CD14-positive monocyte (primary cell): ENCODE data around the gene FKBP11. TPM values are rescaled to one million over a fixed set of nuclear protein-coding genes. Genes with fewer than 3 reads are reported as not detected.
A peak's percentile ranks its signal among the peaks of the same experiment; 100 is the strongest.

Source experiments
- DNase-seq, 3 donors: peaks; one replicate each; pipeline ENCODE4 v3.0.0-alpha.2; 2011 to 2022
- H2AFZ ChIP-seq: 2 replicates; pipeline ENCODE4 v1.6.0; 2012; ENCODE audit warnings: mild to moderate bottlenecking, low read depth, low read length, inconsistent platforms; ENCODE audit not compliant: insufficient read depth, poor library complexity, severe bottlenecking
- H3K27ac ChIP-seq, 2 donors: 1 replicate in 1 of 2; 2 replicates in 1 of 2; pipeline ENCODE4 v1.5.1; 2012 to 2013; ENCODE audit warnings: low read length in 2 of 2, control low read depth in 1 of 2, inconsistent platforms in 1 of 2, low read depth in 1 of 2, mild to moderate bottlenecking in 1 of 2
- H3K27me3 ChIP-seq, 2 donors: one replicate each; pipeline versions ENCODE4 v1.6.0 to v1.6.1; 2011 to 2013; ENCODE audit warnings: low read length in 2 of 2; ENCODE audit not compliant: control insufficient read depth in 2 of 2, insufficient read depth in 2 of 2
- H3K36me3 ChIP-seq, 2 donors: replicated peaks in 1 of 2; 1 replicate in 1 of 2; 2 replicates in 1 of 2; pipeline versions ENCODE4 v1.5.1 to v1.6.1; 2012 to 2013; ENCODE audit warnings: low read length in 2 of 2, control low read depth in 1 of 2, inconsistent platforms in 1 of 2, mild to moderate bottlenecking in 1 of 2; ENCODE audit not compliant: insufficient read depth in 2 of 2, control insufficient read depth in 1 of 2
- H3K4me1 ChIP-seq, 2 donors: 1 replicate in 1 of 2; 2 replicates in 1 of 2; pipeline versions ENCODE4 v1.5.1 to v1.6.1; 2012 to 2013; ENCODE audit warnings: low read length in 2 of 2, control low read depth in 1 of 2, inconsistent platforms in 1 of 2, mild to moderate bottlenecking in 1 of 2, moderate library complexity in 1 of 2; ENCODE audit not compliant: insufficient read depth in 2 of 2, control insufficient read depth in 1 of 2
- H3K4me2 ChIP-seq: replicated peaks from 2 replicates; pipeline ENCODE3; 2012; ENCODE audit warnings: low read length, moderate library complexity, mild to moderate bottlenecking; ENCODE audit not compliant: poor library complexity, severe bottlenecking; ENCODE audit errors: extremely low read depth
- H3K4me3 ChIP-seq, 3 experiments: fragments of 200-600 bp in 1 of 3; sonication (generic) in 1 of 3; replicated peaks in 1 of 3; 1 replicate in 2 of 3; 2 replicates in 1 of 3; pipeline ENCODE4 v1.5.1; 2011 to 2013; ENCODE audit warnings: low read length in 3 of 3, mild to moderate bottlenecking in 3 of 3, control low read depth in 2 of 3, low read depth in 2 of 3, inconsistent platforms in 1 of 3, moderate library complexity in 1 of 3
- H3K79me2 ChIP-seq: 2 replicates; pipeline ENCODE4 v1.6.0; 2012; ENCODE audit warnings: mild to moderate bottlenecking, control low read depth, inconsistent platforms, low read length, moderate library complexity; ENCODE audit not compliant: insufficient read depth
- H3K9ac ChIP-seq: 2 replicates; pipeline ENCODE4 v1.6.0; 2017; ENCODE audit warnings: low read length, mild to moderate bottlenecking; ENCODE audit not compliant: insufficient read depth, poor library complexity, severe bottlenecking
- H3K9me3 ChIP-seq, 2 donors: replicated peaks in 1 of 2; 1 replicate in 1 of 2; 2 replicates in 1 of 2; pipeline versions ENCODE4 v1.5.1 to v1.6.1; 2012 to 2013; ENCODE audit warnings: low read length in 2 of 2, control low read depth in 1 of 2; ENCODE audit not compliant: control insufficient read depth in 1 of 2, insufficient read depth in 1 of 2
- H4K20me1 ChIP-seq: 2 replicates; pipeline ENCODE4 v1.6.0; 2012; ENCODE audit warnings: mild to moderate bottlenecking, low read length, control low read depth, moderate library complexity; ENCODE audit not compliant: insufficient read depth
- H3K27ac Mint-ChIP-seq, 7 donors: one replicate each; pipeline ENCODE4 v1.8.0; 2020; ENCODE audit warnings: mild to moderate bottlenecking in 7 of 7, mixed read lengths in 7 of 7, moderate library complexity in 6 of 7, inconsistent platforms in 2 of 7
- H3K27me3 Mint-ChIP-seq, 3 donors: one replicate each; pipeline ENCODE4 v1.8.0; 2021 to 2022; ENCODE audit warnings: low read depth in 3 of 3, mild to moderate bottlenecking in 3 of 3, mixed read lengths in 3 of 3, moderate library complexity in 3 of 3, inconsistent platforms in 1 of 3
- H3K36me3 Mint-ChIP-seq, 2 donors: one replicate each; pipeline ENCODE4 v1.8.0; 2020; ENCODE audit warnings: mixed read lengths in 2 of 2, inconsistent platforms in 1 of 2, mild to moderate bottlenecking in 1 of 2
- H3K4me1 Mint-ChIP-seq: one replicate; pipeline ENCODE4 v1.8.0; 2020; ENCODE audit warnings: mild to moderate bottlenecking, mixed read lengths
- H3K4me3 Mint-ChIP-seq, 2 donors: one replicate each; pipeline ENCODE4 v1.8.0; 2020; ENCODE audit warnings: mild to moderate bottlenecking in 2 of 2, mixed read lengths in 2 of 2, moderate library complexity in 1 of 2
- H3K9me3 Mint-ChIP-seq, 7 donors: one replicate each; pipeline ENCODE4 v1.8.0; 2020 to 2022; ENCODE audit warnings: mixed read lengths in 7 of 7, mild to moderate bottlenecking in 6 of 7, moderate library complexity in 6 of 7, inconsistent platforms in 2 of 7
- WGBS: methylation state at CpG from one replicate; pipeline ENCODE4 v1.1.5; 2013; ENCODE audit warnings: missing lambda C conversion rate; ENCODE audit not compliant: insufficient coverage; 5-methylcytosine and 5-hydroxymethylcytosine counted together
- intact Hi-C, 2 donors: fragments of 100-400 bp; cut with micrococcal nuclease; formaldehyde crosslinking; loops; one replicate each; pipeline versions ENCODE4 v1.15.0 to v1.15.1; 2023
- polyA minus RNA-seq: library from RNA; depleted of rRNA, polyadenylated mRNA; stranded (reverse); fragments of >200 nt; gene quantifications from 2 replicates; pipeline ENCODE4 v1.2.3, GENCODE V29; 2012
- polyA plus RNA-seq, 3 donors: library from polyadenylated mRNA; depleted of rRNA in 1 of 3; unstranded in 2 of 3; stranded (reverse) in 1 of 3; fragments of 300-500 nt in 2 of 3; fragments of >200 nt in 1 of 3; fragmentation: Illumina TruSeq in 2 of 3; gene quantifications; 1 replicate in 2 of 3; 2 replicates in 1 of 3; pipeline ENCODE4 v1.2.3, GENCODE V29; 2012 to 2021
- total RNA-seq, 12 experiments: library from RNA in 1 of 12; stranded (reverse) in 1 of 12; fragments of 120-200 nt in 1 of 12; gene quantifications; one replicate each; pipeline ENCODE4 v1.2.4 and lab custom pipeline; 2013 to 2026; ENCODE audit warnings: mixed read lengths in 6 of 12, inconsistent platforms in 1 of 12
- TF ChIP-seq, protein P1 (sequence below): fragments of 200-600 bp; IDR thresholded peaks from one replicate; pipeline ENCODE4 v1.8.0; 2022; ENCODE audit warnings: antibody characterized with exemption, mild to moderate bottlenecking

FKBP11 gene
- 3.8 TPM for total RNA-seq (2013)
- polyA plus RNA-seq (10 to 100 TPM in 1 of 3 donors, 1 to 10 TPM in 2; 1.5 to 15.2 (median 2.2) TPM), polyA minus RNA-seq (2.1 and 2.8 TPM in 2 replicates), total RNA-seq (lab: John Stamatoyannopoulos, UW) (1.1 to 11.5 (median 4.3) reads per million in 11 experiments)

DNA sequence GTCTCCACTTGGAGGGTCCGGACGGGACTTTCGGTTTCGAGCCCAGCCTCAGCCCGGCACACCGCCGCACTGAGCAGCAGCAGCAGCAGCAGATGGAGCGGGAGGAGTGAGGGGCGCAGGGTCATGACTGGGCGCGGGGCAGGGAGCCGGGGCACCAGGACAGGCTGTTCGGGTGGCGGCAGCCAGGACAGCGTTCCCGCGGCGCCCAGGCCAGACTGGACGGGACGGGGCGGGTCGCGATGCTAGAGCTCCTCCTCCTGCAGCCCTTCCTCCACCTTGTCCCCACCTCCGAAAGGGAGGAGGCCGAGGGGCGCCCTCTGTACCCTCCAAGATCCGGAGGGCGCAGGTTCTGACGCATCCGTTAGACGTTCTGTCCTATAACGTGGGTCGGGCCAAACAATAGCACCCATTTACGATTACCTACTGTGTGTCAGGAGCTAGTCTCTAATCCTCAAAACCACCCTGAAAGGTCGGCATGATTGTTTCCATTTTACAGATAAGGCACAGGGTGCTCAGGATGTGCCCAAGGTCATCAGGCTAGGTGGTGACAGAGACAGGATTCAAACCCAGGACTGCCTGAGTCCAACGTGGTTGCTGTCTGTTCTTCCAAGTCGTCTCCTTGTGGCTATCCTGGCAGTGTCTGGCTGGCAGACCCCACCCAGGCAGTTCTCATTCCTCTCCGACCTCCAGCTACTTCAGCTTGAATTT, at the start of gene FKBP11:
TSS of gene FKBP11 (minus strand) at position 189 of the 708 bp plus-strand sequence. CDS start at position 125, 64 bp downstream.
- peak within 1 kb of the TSS; percentile 92 to 96 for H3K4me3 Mint-ChIP-seq
- H3K9me3 ChIP-seq: no peaks in the 10 kb centered on the region
- intact Hi-C loops: no loop called here
- DNase-seq: no peak
- H3K36me3 Mint-ChIP-seq: peaks cover 50 to 62% of the 10 kb centered on the region in 2 donors
- peak within 1 kb of the TSS; percentile 77 for H3K9ac ChIP-seq
- peaks cover 24 to 44% of the 10 kb centered on the region in 2 donors for H3K36me3 ChIP-seq
- peak within 1 kb of the TSS; percentile 74 for H2AFZ ChIP-seq
- peaks cover 14% of the 10 kb centered on the region for H3K4me1 Mint-ChIP-seq
- TF ChIP-seq, protein P1, sequence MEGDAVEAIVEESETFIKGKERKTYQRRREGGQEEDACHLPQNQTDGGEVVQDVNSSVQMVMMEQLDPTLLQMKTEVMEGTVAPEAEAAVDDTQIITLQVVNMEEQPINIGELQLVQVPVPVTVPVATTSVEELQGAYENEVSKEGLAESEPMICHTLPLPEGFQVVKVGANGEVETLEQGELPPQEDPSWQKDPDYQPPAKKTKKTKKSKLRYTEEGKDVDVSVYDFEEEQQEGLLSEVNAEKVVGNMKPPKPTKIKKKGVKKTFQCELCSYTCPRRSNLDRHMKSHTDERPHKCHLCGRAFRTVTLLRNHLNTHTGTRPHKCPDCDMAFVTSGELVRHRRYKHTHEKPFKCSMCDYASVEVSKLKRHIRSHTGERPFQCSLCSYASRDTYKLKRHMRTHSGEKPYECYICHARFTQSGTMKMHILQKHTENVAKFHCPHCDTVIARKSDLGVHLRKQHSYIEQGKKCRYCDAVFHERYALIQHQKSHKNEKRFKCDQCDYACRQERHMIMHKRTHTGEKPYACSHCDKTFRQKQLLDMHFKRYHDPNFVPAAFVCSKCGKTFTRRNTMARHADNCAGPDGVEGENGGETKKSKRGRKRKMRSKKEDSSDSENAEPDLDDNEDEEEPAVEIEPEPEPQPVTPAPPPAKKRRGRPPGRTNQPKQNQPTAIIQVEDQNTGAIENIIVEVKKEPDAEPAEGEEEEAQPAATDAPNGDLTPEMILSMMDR: no peak
- H3K27me3 ChIP-seq: no peaks in the 10 kb centered on the region
- no peaks in the 10 kb centered on the region for H3K79me2 ChIP-seq
- H3K27ac ChIP-seq: peak within 1 kb of the TSS in 1 of 2 donors; percentile 57
- peak within 1 kb of the TSS in 5 of 7 donors; percentile 35 to 81 (median 73) for H3K27ac Mint-ChIP-seq
- H3K4me1 ChIP-seq: peaks cover 10 to 11% of the 10 kb centered on the region in 2 donors
- peak within 1 kb of the TSS; percentile 72 to 88 (median 86) for H3K4me3 ChIP-seq
- H3K9me3 Mint-ChIP-seq: no peaks in the 10 kb centered on the region
- H3K4me2 ChIP-seq: peak within 1 kb of the TSS; percentile 91
- 3% methylated on average over 28 of the region's 38 CpGs for WGBS
- peaks cover 0 to 1% (median 0%) of the 10 kb centered on the region in 3 donors for H3K27me3 Mint-ChIP-seq
- H4K20me1 ChIP-seq: peaks cover 16% of the 10 kb centered on the region

DNA sequence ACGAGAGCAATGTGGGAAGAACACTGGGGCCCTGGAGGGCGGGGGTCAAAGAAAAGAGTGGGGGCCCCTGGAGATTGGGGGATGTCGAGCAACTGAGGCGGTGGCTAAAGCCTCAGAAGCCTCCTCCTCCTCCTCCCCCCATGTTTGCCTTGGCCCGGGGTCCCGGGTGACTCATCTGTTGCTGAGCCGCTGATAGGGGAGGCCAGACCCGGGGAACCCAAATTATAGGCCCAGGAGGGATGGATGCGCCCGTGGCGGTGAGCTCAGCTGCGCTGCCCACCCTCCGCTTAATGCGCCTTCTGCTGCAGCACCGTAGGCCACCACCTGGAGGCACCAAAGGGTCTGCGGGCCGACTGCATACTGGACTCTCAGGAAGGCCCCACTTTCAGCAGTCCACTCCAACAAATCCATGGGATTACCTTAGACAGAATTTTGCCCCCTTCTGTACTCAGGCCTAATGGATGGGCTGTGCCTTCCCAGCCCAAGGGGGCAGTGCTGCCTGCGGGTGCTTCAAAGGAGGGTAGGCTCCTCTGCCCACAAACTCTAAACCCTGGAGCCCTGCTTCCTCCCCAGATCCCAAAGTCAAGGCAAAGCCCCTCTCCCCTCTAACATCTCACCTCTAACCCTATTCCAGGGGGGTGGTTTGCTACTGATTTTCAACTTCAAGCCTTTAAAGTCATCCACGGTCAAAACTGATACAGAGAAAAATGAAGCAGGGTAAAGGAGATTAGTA, 48.8 kb upstream of the FKBP11 start:
- Mint-ChIP-seq H3K4me3 (peak overlapping the region in 1 of 2 donors; percentile 76), H3K36me3 (peaks cover 15 to 22% of the 10 kb centered on the region in 2 donors)
- 21% methylated on average over 14 of the region's 19 CpGs for WGBS

More for the DNA sequence above, 48.8 kb upstream of the FKBP11 start:
- Mint-ChIP-seq H3K9me3 (peaks cover 0 to 26% (median 19%) of the 10 kb centered on the region in 7 donors), H3K27me3 (peaks cover 89 to 99% (median 91%) of the 10 kb centered on the region in 3 donors), H3K4me1 (peaks cover 57% of the 10 kb centered on the region), H3K27ac (peak overlapping the region in 4 of 7 donors; percentile 25 to 74 (median 58))
- H4K20me1 ChIP-seq: peaks cover 12% of the 10 kb centered on the region
- intact Hi-C loops: loop anchor here in 1 of 2 donors (10.0 kb wide), 1 partner anchor 119 kb away; the partner anchor contains the start of gene DDX23
- peaks cover 51 to 63% of the 10 kb centered on the region in 2 donors for H3K4me1 ChIP-seq
- no peak overlapping the region for H3K4me3 ChIP-seq
- H2AFZ ChIP-seq: no peak overlapping the region
- no peak overlapping the region for H3K9ac ChIP-seq
- H3K27me3 ChIP-seq: peaks cover 61 to 96% of the 10 kb centered on the region in 2 donors
- peak overlapping the region; percentile 23 for H3K4me2 ChIP-seq
- H3K36me3 ChIP-seq: no peaks in the 10 kb centered on the region
- H3K9me3 ChIP-seq: peaks cover 0 to 33% of the 10 kb centered on the region in 2 donors
- no peak overlapping the region for H3K27ac ChIP-seq
- peak in 1 of 3 donors; percentile 54 for DNase-seq
- TF ChIP-seq, protein P1: peak; percentile 86
- no peaks in the 10 kb centered on the region for H3K79me2 ChIP-seq
